GM06990 (cell line): ENCODE measurements around the gene FBXL4.

Experiments
- DNase-seq: peaks from one replicate; pipeline ENCODE4 v3.0.0-alpha.2; 2011; ENCODE audit not compliant: insufficient read length; ENCODE audit errors: extremely low read depth
- H3K27me3 ChIP-seq: replicated peaks from 2 replicates; pipeline ENCODE4 v1.6.0; 2011; ENCODE audit warnings: low read length; ENCODE audit not compliant: control insufficient read depth, insufficient read depth
- H3K36me3 ChIP-seq: 2 replicates; pipeline ENCODE4 v1.5.1; 2011; ENCODE audit warnings: low read length; ENCODE audit not compliant: control insufficient read depth, insufficient read depth
- H3K4me3 ChIP-seq: replicated peaks from 2 replicates; pipeline ENCODE4 v1.5.1; 2011; ENCODE audit warnings: low read depth, mild to moderate bottlenecking, control low read depth, low read length
- CTCF ChIP-seq: IDR thresholded peaks from 2 replicates; pipeline ENCODE4 v1.5.1; 2011; ENCODE audit warnings: low read length, control low read depth, mild to moderate bottlenecking, inconsistent platforms; ENCODE audit not compliant: insufficient read depth, poor library complexity, severe bottlenecking

Gene FBXL4

GRCh38 chr6:98840385-98840784 is 107.4 kb downstream of the FBXL4 start:
- no peak for DNase-seq
- H3K4me3 ChIP-seq, result no peak overlapping the region
- H3K27me3 ChIP-seq, result peaks cover 5% of the 10 kb centered on the region; the same call in 1 of the 2 replicates
- H3K36me3 ChIP-seq, result no peaks in the 10 kb centered on the region
- TF ChIP-seq CTCF, result no peak

GRCh38 chr6:98839781-98840361 is 107.9 kb downstream of the FBXL4 start:
- Histone ChIP-seq H3K4me3 (no peak overlapping the region), H3K36me3 (no peaks in the 10 kb centered on the region), H3K27me3 (peaks cover 5% of the 10 kb centered on the region; the same call in 1 of the 2 replicates)
- TF ChIP-seq CTCF, result peak; percentile 33
- no peak for DNase-seq

- DNase-seq, result no peak
- Histone ChIP-seq H3K4me3 (no peak overlapping the region), H3K27me3 (peaks cover 5% of the 10 kb centered on the region; the same call in 1 of the 2 replicates), H3K36me3 (no peaks in the 10 kb centered on the region)
- TF ChIP-seq CTCF, result no peak
Measured at GRCh38 chr6:98838975-98839374, 108.8 kb downstream of the FBXL4 start.

- TF ChIP-seq CTCF, result no peak
- Histone ChIP-seq H3K27me3 (peaks cover 9% of the 10 kb centered on the region; the same call in 1 of the 2 replicates), H3K36me3 (no peaks in the 10 kb centered on the region)
Measured at GRCh38 chr6:98838032-98838431, 109.7 kb downstream of the FBXL4 start.

GRCh38 chr6:98836962-98837944 is 110.5 kb downstream of the FBXL4 start:
- no peak overlapping the region for H3K4me3 ChIP-seq
- no peaks in the 10 kb centered on the region for H3K36me3 ChIP-seq
- TF ChIP-seq CTCF, result no peak
- DNase-seq, result no peak
- H3K27me3 ChIP-seq, result peaks cover 9% of the 10 kb centered on the region; the same call in 1 of the 2 replicates

More at GRCh38 chr6:98838032-98838431, 109.7 kb downstream of the FBXL4 start:
- DNase-seq, result no peak
- no peak overlapping the region for H3K4me3 ChIP-seq
